BLaER1 (cell line): ENCODE results near the gene TOPBP1.
A peak's percentile ranks its signal among the peaks of the same experiment; 100 is the strongest.

ENCODE experiments used
- H3K27ac ChIP-seq: shearing (Covaris generic); formaldehyde crosslinking; 2 replicates; pipeline ENCODE4 v1.8.1; 2022
- H3K27me3 ChIP-seq: shearing (Covaris generic); formaldehyde crosslinking; 2 replicates; pipeline ENCODE4 v1.8.1; 2022
- H3K36me3 ChIP-seq: shearing (Covaris generic); formaldehyde crosslinking; 2 replicates; pipeline ENCODE4 v1.8.1; 2022
- H3K4me1 ChIP-seq: shearing (Covaris generic); formaldehyde crosslinking; 2 replicates; pipeline ENCODE4 v1.8.1; 2022
- H3K4me2 ChIP-seq: shearing (Covaris generic); formaldehyde crosslinking; 2 replicates; pipeline ENCODE4 v1.8.1; 2022
- H3K4me3 ChIP-seq: shearing (Covaris generic); formaldehyde crosslinking; 2 replicates; pipeline ENCODE4 v1.8.1; 2022
- H3K9ac ChIP-seq: shearing (Covaris generic); formaldehyde crosslinking; 2 replicates; pipeline ENCODE4 v1.8.1; 2022
- H3K9me3 ChIP-seq: shearing (Covaris generic); formaldehyde crosslinking; 2 replicates; pipeline ENCODE4 v1.8.1; 2022
- H4K20me1 ChIP-seq: shearing (Covaris generic); formaldehyde crosslinking; 2 replicates; pipeline ENCODE4 v1.8.1; 2022
- Cebpa-rat ChIP-seq: shearing (Covaris generic); IDR thresholded peaks from 2 replicates; pipeline ENCODE4 v1.8.1; 2022

Gene TOPBP1

DNA sequence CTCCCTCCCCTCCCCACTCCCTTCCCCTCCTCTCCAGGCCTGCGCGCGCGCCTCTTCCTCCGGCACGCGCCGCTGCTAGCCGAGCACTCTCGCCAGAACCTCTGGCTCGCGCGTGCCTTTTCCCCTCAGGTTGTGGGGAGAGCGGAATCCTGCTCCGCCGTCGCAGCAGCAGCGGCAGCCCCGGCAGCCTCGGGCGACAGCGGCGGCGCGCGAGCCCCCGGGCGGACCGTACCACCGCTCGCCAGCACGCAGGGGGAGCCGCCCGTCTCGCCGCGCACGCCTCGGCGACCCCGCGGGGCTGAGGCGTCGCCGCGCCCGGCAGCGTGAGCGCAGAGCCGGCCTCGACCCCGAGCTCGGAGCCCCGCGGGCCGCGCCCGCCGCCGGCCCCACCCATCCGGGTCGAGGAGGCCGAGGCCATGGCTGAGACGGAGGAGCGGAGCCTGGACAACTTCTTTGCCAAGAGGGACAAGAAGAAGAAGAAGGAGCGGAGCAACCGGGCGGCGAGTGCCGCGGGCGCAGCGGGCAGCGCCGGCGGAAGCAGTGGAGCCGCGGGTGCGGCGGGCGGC, 88.0 kb downstream of the TOPBP1 start, which contains the start of gene CDV3:
Gene CDV3 (plus strand): TSS at position 58 of the 566 bp plus-strand sequence. CDS start 359 bp downstream, at position 417.
- peaks cover 51% of the 10 kb centered on the region for H3K4me1 ChIP-seq

DNA sequence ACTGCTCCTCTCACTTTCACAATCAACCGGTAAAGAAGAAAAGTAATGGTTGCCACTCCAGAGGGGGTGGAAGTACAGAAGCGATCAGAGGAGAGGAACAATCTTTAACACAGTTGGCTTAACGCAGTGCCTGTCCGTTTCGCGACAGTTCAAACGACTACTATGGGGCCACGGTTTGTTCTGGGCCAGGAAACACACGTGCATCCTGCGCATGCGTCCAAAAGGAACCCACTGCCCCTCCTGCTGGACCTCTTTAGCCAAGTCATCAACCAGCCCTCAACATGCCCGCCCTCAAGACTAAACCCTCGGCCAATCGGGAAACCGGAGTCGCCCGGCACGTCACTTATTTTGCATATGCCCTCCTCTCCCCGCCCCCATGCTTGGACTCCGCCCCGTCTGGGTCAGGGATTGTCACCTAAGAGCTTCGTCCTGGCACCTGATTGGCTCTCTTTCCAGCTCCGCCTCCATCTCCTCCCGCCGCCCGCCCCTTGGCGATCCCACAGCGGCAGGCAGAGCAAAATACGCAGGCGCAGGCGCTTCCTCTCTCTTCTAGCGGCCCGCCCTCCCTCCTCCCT, 88.6 kb downstream of the TOPBP1 start:
- Histone ChIP-seq H3K27me3 (no peaks in the 10 kb centered on the region), H3K9me3 (no peaks in the 10 kb centered on the region), H3K36me3 (peaks cover 33% of the 10 kb centered on the region), H3K4me3 (peak overlapping the region; percentile 91), H3K4me1 (peaks cover 46% of the 10 kb centered on the region), H3K9ac (peak overlapping the region; percentile 94), H3K27ac (peak overlapping the region; percentile 97), H3K4me2 (peak overlapping the region; percentile 78), H4K20me1 (peaks cover 41% of the 10 kb centered on the region)
- TF ChIP-seq Cebpa-rat: no peak

More for the DNA sequence above, 88.0 kb downstream of the TOPBP1 start, which contains the start of gene CDV3:
- H3K27ac ChIP-seq: peak within 1 kb of the TSS; percentile 97
- no peak for TF ChIP-seq Cebpa-rat
- H4K20me1 ChIP-seq: peaks cover 47% of the 10 kb centered on the region
- peak within 1 kb of the TSS; percentile 90 for H3K4me2 ChIP-seq
- H3K4me3 ChIP-seq: peak within 1 kb of the TSS; percentile 91
- no peaks in the 10 kb centered on the region for H3K9me3 ChIP-seq
- no peaks in the 10 kb centered on the region for H3K27me3 ChIP-seq
- H3K9ac ChIP-seq: peak within 1 kb of the TSS; percentile 94
- peaks cover 38% of the 10 kb centered on the region for H3K36me3 ChIP-seq

DNA sequence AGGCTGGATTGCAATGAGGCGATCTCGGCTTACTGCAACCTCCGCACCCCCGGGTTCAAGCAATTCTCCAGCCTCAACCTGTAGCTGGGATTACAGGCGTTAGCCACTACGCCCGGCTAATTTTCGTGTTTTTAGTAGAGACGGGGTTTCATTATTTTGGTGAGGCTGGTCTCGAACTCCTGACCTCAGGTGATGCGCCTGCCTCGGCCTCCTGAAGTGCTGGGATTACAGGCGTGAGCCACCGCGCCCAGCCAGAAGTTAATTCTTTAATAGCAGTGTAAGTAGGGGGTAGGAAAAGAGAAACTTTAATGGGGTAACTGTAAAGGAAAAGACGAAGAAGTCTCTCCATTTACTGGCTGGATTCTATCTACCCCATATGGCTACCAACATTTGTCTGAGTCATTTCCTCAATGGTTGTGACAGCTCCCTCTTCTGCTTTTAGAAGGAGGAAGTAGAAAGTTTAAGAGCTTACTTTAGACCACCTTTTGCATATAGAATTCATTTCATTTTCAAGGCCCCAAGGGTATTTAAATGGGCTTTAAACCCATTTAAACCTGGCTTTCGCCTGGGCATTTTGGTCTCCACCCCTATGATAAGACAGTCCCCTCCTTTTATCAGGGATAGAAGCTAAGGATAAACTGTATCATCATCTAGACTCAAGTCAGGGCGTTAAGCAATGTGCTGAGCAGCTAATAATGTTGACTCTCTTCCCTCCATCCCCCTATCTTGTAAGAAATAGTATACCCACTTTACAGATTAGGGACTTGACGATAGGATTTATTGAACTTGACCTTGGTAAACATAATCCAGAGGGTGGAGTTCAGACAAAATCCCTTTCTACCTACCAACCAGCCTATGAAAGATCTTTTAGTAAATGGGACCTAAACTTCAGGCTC, 89.3 kb downstream of the TOPBP1 start:
- H4K20me1 ChIP-seq: peaks cover 34% of the 10 kb centered on the region
- H3K36me3 ChIP-seq: peaks cover 25% of the 10 kb centered on the region
- H3K4me1 ChIP-seq: peaks cover 40% of the 10 kb centered on the region

DNA sequence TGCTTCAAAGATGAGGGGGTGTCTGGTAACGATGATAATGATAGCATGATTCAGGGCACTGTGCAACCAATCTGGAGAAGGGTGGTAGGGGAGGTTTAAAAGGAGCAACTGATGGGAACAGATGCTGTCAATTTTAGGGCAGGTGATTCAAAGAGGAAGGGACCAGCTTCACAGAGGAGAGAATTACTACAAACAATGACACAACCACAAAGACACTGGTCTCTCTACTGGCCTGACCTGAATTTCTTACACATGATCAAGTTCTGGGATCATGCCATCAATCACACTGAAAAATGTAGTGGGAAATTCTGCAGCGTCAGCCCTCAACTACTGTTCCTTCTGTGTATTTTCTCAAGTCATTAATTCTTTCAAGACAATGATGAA, 90.8 kb downstream of the TOPBP1 start:
- Histone ChIP-seq H3K4me2 (no peak overlapping the region), H3K4me1 (peaks cover 34% of the 10 kb centered on the region), H3K4me3 (no peak overlapping the region), H3K9ac (no peak overlapping the region), H3K27me3 (no peaks in the 10 kb centered on the region), H4K20me1 (peaks cover 19% of the 10 kb centered on the region), H3K9me3 (no peaks in the 10 kb centered on the region), H3K36me3 (peaks cover 10% of the 10 kb centered on the region), H3K27ac (no peak overlapping the region)
- no peak for TF ChIP-seq Cebpa-rat

More for the DNA sequence above, 89.3 kb downstream of the TOPBP1 start:
- H3K27ac ChIP-seq: peak overlapping the region; percentile 89
- H3K4me2 ChIP-seq: peak overlapping the region; percentile 78
- TF ChIP-seq Cebpa-rat: no peak
- H3K9me3 ChIP-seq: no peaks in the 10 kb centered on the region
- H3K4me3 ChIP-seq: peak overlapping the region; percentile 57
- H3K9ac ChIP-seq: peak overlapping the region; percentile 76
- no peaks in the 10 kb centered on the region for H3K27me3 ChIP-seq

DNA sequence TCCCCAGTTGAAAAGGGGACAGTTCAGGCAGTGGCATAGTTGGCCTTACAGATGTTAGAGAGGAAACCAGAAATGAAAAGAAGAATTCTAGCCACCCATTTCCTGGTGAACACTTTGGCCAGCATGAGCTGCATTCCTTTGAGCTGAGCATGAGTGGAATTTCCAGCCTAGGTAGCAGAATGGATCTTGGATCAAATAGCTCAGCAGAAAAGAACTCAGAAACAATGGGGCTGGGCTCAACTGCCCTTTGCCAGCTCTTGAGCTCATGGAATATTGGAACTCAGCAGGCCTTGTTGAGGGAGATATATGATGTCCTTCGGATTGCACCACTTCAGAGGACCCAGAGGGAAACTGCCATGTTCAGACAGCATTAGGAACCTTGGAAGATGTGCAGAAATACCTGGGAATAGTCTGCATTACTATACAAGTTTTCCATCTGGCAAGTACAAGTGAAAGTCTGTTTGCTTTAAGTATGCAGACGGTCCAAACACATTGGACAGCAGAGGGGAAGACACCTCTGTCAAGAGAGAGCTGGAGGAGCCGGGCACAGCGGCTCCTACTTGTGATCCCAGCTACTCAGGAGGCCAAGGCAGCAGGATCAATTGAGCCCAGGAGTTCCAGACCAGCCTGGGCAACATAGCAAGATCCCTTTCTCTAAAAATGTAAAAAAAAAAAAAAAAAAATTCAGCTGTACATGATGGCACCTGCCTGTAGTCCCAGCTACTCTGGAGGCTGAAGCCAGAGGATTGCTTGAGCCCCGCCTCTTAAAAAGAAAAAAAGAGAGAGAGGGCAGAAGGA, 91.4 kb downstream of the TOPBP1 start:
- no peak overlapping the region for H3K4me3 ChIP-seq
- H4K20me1 ChIP-seq: peaks cover 13% of the 10 kb centered on the region
- no peak for TF ChIP-seq Cebpa-rat
- no peaks in the 10 kb centered on the region for H3K27me3 ChIP-seq
- peaks cover 28% of the 10 kb centered on the region for H3K4me1 ChIP-seq
- no peak overlapping the region for H3K9ac ChIP-seq
- H3K27ac ChIP-seq: no peak overlapping the region
- no peak overlapping the region for H3K4me2 ChIP-seq
- H3K9me3 ChIP-seq: no peaks in the 10 kb centered on the region
- H3K36me3 ChIP-seq: peaks cover 5% of the 10 kb centered on the region; the same call in 1 of the 2 replicates

DNA sequence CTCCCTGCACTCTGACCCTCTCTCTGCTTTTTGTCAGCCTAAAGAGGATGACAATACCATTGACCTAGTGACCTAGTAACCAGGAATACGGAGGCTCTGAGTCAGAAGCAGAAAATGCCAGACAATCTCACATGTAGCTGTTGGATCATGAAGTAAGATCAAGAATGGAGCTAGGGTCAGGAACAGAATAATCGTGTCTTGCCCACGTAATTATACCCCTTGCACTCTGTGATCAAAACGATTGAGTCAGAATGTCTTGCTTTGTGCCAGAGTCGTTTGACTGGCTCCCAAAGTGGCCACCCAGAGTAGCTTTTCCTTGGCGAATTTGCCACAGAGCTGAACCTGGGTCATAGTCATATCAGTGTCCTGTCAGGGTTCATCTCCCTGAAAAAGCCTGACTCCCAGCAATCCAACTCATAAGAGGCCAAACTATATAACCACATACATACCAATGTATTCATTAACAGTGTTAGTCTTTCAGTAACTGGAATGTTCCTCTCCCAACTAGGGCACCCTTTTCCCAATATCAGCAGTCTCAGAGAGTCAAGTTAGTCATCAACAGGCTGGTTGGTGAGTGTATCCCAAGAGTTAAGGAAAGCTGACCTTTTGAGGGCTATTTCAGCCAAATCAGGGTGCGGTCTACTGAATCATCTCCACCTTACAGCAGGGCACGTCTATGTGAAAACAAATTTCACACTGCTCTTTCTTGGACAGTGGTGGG, 93.3 kb downstream of the TOPBP1 start:
- H4K20me1 ChIP-seq: no peaks in the 10 kb centered on the region
- no peak overlapping the region for H3K27ac ChIP-seq
- H3K4me3 ChIP-seq: no peak overlapping the region
- H3K9me3 ChIP-seq: no peaks in the 10 kb centered on the region
- peaks cover 24% of the 10 kb centered on the region for H3K4me1 ChIP-seq
- no peaks in the 10 kb centered on the region for H3K27me3 ChIP-seq
- no peak overlapping the region for H3K9ac ChIP-seq
- no peak for TF ChIP-seq Cebpa-rat
- no peak overlapping the region for H3K4me2 ChIP-seq
- no peaks in the 10 kb centered on the region for H3K36me3 ChIP-seq

DNA sequence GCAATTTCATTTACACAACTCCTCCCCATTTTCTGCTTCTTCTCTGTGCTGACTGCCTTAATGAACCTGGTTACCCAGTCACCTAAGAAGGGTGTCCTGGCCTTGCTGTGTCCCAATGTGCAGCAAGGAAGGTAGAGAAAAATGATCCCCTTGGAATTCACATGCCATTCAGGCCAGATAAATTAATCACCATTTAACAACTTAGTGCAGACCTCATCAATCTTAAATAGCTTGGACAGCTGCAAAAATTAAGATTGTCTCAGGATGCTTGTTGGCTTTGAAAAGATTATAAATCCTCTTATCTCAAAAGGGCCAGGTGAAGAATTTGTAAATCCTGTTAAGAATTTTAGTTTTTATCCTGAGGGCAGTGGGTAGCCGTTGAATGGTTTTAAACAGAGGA, 97.9 kb downstream of the TOPBP1 start:
- TF ChIP-seq Cebpa-rat: no peak
- Histone ChIP-seq H3K27me3 (no peaks in the 10 kb centered on the region), H3K27ac (no peak overlapping the region), H3K4me1 (peaks cover 11% of the 10 kb centered on the region), H3K36me3 (no peaks in the 10 kb centered on the region), H3K9me3 (peaks cover 6% of the 10 kb centered on the region), H3K4me2 (no peak overlapping the region), H3K9ac (no peak overlapping the region), H3K4me3 (no peak overlapping the region), H4K20me1 (no peaks in the 10 kb centered on the region)

DNA sequence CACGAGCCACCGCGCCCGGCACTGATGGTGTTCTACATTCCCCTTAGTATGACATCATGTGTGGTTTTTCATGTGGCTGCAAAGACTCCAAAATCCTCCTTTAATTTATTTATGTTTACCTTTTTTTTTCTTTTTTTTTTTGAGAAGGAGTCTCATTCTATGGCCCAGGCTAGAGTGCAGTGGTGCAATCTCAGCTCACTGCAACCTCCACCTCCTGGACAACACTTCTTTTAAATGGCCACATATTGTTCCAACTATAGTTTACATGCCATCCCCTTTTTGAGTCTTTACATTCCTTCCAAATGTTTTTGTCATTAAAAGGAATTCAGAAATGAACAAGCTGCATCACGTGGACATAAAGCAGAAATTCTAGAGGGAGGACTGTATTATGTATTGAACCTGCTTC, 98.6 kb downstream of the TOPBP1 start:
- H3K4me2 ChIP-seq: no peak overlapping the region
- H3K9me3 ChIP-seq: peaks cover 10% of the 10 kb centered on the region
- no peak overlapping the region for H3K4me3 ChIP-seq
- no peak overlapping the region for H3K9ac ChIP-seq
- TF ChIP-seq Cebpa-rat: no peak
- H3K36me3 ChIP-seq: no peaks in the 10 kb centered on the region
- H3K27me3 ChIP-seq: no peaks in the 10 kb centered on the region
- H4K20me1 ChIP-seq: no peaks in the 10 kb centered on the region
- H3K27ac ChIP-seq: no peak overlapping the region
- H3K4me1 ChIP-seq: peaks cover 11% of the 10 kb centered on the region

DNA sequence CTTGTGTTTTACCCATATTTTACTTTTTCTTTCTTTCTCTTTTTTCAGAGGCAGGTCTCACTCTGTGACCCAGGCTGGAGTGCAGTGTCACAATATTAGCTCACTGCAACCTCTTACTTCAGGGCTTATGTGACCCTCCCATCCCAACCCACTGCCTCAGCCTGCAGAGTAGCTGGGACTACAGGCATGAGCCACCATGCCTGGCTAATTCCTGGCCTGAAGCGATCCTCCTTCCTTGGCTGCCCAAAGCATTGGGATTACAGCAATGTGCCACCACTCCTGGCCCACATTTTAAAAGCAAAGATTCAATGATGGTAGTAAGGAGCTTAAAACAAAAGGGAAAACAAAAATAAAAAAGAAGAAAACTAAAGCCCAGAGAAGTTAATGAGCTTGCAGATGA, 99.4 kb downstream of the TOPBP1 start:
- H3K36me3 ChIP-seq: no peaks in the 10 kb centered on the region
- H3K4me2 ChIP-seq: no peak overlapping the region
- H4K20me1 ChIP-seq: no peaks in the 10 kb centered on the region
- peaks cover 10% of the 10 kb centered on the region for H3K9me3 ChIP-seq
- no peaks in the 10 kb centered on the region for H3K27me3 ChIP-seq
- no peak for TF ChIP-seq Cebpa-rat
- H3K4me1 ChIP-seq: peaks cover 8% of the 10 kb centered on the region
- no peak overlapping the region for H3K4me3 ChIP-seq
- H3K9ac ChIP-seq: no peak overlapping the region
- H3K27ac ChIP-seq: no peak overlapping the region
